RKO (cell line): ENCODE measurements around the gene TOM1L1.

Experiments
- DNase-seq: peaks from one replicate; pipeline ENCODE4 v3.0.0-alpha.2; 2016; ENCODE audit warnings: low spot score

TOM1L1 gene

DNA sequence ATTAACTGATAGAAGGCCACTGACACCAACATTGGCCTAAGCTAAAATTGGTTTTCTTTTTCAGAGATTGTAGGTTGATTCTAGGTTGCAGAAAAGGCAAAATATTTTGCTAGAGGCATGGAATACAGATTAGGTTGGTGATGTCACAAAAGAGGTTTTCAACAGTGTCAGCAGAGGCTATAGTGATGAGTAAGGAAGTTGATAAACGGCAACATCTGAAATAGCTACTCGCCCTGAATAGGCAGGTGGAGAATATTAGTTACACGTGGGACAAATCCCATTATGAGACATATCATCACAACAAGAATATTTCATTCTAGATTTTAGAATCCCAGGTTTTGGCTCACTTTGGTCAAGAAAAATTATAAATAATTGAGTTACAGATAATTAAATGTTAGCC, 1.5 kb upstream of the TOM1L1 start:
- no peak for DNase-seq

DNA sequence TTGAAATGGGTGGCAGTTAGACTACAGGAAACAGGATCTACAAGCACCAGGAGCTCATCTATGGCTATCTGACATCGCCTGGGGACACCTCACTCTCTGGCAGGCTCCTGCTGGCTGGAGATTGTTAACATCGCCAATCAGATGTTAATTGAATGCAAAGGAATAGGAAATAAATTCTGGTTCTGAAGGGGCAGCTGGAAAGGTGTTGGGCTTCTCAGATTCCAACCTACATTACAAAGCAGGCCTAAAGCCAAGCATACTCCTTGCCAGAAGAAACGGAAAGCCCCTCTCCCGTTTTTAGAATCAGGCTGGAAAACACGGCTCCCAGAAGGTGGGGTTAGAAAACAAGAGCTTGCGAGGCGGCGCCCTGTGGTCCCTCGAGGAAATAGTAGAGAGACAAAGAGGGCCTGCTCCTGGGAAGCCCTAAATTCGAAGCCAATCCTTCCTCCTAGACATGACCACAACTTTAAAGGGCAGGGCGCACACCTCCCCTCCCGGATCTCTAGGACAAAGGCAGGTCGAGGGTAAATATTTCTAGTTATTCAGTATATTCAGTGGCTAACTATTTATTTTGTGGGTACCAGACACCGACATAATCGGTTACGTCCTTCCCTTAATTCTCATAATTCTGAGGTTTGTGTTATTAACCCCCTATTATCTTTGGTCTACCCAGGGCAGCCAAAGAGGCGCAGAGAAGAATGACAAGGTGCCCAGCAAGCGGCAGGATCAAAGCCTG, 763 bp upstream of the TOM1L1 start:
- DNase-seq = no peak

DNA sequence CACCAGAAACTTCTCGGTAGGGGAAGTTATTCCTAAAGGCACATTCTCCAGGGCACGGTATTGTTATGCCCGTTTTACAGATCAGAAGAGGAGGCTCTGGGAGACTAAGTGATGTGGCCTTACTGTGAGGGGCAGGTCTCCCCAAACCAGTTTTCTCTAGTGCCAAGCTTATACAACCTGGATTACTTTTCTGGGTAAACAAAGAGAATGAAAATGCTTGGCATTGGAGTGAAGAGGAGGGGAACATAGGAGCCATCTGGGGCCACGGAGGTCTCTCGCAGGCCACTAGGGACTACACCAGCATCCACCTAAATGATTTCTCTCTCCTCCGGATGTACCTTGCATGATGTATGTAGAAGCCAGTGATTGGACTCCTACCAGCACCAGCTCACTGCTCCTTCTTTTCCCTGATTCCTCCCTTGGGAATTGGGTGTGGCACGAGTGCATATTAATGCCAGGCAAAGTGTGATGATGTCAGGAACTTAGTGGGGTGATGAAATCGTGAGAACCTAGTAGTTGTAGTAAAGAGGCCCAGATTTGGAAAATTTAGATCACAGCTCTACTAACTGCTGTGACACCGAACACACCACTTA, 674 bp downstream of the TOM1L1 start:
- DNase-seq = peak; percentile 88

DNA sequence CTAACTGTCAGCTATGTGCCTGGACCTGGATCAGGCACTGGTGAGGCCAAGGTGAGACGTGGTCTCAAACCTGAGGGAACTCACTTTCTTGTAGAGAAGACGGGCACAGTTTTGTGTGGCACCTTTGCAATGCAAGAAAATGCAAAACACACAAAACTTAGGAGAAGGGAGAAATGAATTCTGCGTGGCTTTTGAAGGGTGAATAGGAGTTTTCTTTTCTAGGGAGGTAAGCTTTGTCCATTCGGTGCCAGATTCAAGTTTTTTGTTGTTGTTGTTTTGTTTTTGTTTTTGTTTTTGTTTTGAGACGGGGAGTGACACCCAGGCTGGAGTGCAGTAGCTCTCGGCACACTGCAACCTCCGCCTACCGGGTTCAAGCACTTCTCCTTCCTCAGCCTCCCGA, 1.4 kb downstream of the TOM1L1 start:
- no peak for DNase-seq

DNA sequence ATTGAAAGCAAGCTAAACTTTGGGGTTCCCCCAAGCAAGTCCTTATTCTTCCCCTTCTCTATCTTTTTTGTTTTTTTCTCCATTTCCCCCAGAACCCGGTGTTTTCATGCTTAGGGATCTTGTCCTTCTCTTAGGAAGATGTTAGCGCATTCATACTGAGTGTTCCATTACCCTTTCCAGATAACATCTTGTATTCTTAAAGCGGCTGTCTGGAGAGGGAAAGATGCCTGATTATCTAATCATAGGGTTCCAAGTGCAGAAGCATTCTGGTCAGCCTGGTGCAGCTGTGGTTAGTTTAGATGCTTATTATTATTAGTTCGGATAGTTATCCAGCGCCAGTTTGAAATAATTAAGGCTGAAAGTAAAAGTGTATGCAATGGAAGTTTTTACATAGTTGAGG, 2.0 kb downstream of the TOM1L1 start:
- no peak for DNase-seq

DNA sequence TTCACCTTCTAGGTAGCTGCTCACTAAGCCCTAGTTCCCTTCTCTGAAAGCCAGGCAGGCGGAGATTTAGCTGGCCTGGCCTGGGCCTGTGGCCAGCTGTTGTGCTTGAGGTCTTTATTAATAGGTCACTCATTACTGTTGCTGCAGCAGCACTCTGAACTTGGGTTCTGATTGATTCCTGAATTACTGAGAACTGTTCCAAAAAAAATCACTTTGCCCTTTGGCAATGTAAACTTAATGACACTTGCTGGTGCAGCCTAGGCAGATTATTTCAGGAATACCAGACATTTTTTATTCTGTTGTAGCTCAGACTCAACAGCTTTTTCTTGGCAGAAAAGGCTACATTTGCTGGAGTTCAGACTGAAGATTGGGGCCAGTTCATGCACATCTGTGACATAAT, 2.7 kb downstream of the TOM1L1 start:
- DNase-seq = no peak

DNA sequence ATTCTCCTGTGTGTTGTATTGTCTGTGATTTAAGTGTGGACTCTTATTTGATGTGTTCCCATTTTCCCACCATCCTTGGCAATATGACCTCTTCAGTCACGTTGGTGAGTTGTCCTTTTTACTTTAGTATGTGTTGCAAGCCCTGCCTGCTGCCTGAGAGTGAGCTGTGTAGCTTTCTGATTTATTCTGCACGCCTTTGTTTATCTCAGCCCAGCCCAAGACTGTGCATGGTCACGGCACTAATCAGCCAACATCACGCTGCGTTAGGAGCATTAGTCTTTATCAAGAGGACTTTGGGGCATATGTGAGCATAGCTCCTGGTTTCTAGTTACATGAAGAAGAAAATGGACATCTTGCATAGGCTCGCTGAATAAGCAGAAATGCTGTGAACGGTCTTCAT, 6.0 kb downstream of the TOM1L1 start:
- DNase-seq = no peak

DNA sequence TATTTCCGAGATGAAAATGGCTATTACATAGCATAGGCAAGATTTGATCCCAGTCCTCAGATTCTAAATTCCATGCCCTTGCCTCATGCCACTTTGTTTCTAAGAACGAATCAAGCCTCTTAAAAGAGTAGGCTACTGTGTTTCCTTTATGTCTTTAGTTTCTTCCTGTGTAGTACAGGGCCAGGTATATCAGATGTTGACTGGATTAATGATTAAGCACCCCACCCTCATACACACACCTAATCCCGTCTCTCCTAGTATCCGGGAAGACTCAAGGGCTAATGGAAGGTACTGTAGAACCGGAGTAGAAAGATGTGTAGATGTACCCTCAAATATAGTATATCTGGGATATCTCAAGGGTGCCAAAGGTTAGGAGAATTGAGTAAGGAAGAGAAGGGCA, 6.7 kb downstream of the TOM1L1 start:
- no peak for DNase-seq

DNA sequence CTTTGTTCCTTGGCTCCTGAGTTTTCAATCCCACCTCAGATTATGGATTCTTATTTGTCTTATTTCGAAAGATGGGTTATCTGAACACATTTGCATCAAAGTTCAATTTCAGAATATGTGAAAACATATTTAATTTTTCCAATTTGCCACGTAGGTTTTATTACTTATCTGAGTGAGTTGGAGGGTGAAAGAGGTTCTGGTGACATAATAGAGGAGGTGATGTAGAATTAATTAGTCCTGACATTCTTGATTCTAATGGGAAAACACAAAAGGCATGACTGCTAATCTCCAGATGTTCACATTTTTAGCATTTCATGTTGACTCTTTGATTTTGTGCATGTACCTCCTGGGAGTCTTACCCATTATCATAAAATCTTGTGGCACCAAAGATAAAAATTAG, 9.1 kb downstream of the TOM1L1 start:
- DNase-seq = no peak

DNA sequence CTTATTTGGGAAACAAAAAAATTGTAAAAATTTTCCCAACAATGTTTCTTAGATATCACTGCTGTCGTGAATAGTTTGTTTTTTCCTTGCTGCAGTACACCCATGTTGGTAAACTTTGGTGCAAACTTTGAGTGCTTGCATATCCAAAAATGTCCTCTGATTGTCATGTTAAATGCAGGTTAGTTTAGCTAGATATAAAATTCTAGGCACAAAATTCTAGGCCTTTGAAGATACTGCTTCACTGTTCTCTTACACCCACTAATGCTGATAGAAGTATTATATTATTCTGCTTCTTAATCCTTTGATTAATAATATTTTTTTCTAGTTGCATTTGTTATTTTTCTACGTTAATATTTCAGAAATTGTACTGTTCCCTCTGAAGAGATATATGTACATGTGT, 16.1 kb downstream of the TOM1L1 start:
- DNase-seq = no peak

DNA sequence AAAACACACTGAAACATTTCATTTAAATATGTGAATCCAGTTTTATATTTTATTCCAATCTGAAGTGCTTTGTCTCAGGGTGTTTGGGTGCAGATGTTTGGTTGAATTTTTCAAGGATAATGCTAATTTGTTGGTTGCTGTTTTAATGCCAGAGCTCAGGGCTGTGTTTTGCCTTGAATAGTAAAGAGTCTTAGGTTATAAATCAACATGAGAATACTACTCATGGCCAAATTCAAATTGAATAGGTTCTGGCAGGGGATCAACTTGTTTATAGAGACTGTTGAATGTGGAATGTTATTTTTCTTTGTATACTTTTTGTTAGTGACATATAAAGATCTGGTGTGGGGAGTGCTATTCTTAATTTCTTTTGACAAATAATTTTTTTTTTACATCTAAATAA, 18.8 kb downstream of the TOM1L1 start:
- DNase-seq = no peak

DNA sequence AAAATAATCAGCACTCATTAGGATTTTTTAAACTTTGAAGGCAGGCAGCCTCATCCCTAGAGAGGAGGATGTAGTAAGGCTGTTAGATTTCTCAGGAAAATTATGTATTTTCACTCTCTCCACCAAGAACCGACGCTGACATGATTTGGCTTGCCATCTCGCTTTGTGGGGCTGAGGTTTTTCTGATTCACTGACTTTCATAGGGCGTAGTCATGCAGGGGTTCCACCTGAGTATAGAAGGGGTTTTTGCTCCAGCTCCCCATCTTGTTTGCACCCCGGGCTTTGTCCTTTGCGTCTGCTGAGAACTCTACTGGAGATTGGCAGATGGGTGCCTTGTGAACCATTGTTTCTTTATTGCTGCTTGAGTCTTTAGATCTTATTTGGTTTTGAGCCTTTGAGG, 20.2 kb downstream of the TOM1L1 start:
- no peak for DNase-seq

DNA sequence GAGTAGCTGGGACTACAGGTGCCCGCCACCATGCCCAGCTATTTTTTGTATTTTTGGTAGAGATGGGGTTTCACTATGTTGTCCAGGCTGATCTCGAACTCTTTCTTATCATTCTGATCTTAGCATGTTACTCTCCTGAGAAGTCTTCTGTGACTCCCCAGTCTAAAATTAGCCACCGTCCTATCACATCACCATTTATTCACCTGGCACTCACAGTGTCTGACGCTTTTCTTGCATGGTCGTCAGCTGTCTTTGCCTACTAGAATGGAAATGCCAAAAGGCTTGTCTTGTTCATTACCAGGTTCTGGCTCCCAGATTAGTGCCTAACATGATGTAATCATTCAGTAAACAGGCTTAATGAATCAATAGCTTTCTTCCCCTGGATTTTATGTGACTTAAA, 23.8 kb downstream of the TOM1L1 start:
- DNase-seq = no peak

DNA sequence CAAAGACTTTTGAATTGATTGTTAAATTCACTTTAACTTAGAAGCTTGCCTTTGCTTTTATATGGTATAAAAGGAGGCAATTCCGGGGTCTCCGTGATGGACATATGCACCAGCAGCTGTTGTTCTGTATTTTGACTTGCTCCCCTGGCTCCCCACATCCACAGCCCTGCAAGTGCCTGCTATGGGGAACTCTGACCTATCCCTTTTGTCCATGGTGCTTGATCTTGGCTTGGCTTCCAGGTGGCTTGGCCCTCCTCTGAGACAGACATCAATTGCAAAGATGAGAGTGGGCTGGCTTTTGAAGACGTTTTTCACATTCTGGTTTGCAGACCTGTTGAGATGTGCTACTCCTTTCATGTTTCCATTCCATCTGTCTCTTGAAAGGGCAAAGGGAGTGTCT, 26.9 kb downstream of the TOM1L1 start:
- no peak for DNase-seq

DNA sequence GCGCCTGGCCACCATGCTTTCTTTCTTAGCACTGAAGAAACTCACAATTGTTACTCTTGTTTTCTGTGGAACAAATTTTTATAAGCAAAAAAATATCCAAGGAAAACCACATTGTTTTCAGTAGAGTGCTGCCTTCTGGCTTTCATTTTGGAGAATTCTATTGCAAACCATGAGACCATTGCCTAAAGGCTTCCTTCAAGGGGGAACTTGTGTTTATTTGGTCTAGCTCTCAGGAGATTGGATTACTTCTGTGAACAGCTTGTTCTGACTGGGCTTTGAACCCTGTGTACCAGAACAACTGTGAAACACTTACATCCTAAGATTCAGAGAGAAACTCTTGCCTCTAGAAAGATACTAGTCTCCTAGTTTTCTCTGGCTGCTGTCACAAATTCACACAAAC, 32.1 kb downstream of the TOM1L1 start:
- no peak for DNase-seq

DNA sequence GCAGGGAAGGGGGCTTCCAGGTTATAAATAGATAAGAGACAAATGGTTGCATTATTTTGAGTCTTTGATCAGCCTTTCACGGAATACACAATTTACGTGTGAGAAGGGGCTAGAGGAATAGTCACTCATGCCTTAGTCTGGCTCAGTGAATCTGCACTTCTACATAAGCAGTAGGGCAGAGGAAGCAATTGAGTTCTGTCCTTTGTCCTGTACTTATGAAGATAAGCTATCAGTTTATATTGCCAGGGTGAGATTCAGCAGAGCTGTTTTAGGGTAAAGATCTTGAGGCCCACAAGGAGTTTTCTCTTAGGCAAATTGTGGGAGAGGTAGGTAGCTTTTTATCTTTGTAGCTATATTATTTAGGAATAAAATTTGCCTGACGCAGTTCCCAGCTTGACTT, 33.3 kb downstream of the TOM1L1 start:
- DNase-seq = no peak

DNA sequence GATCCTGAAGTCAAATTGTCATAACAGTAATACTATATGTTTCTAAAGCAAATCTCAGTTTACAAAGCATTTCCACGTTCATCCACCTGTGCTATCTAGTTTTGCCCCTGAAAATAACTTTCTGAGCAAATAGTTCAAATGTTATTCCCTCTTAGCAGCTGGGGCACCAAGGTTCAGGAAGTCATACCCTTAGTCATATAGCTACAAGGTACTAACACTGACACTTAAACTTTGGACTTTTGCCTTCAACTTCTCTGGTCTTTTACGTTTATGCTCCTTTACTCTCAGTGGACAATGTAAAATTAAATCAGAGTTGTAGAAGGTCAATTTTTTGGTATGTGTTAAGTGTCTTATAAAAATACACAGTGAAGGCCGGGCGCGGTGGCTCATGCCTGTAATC, 34.8 kb downstream of the TOM1L1 start:
- no peak for DNase-seq

DNA sequence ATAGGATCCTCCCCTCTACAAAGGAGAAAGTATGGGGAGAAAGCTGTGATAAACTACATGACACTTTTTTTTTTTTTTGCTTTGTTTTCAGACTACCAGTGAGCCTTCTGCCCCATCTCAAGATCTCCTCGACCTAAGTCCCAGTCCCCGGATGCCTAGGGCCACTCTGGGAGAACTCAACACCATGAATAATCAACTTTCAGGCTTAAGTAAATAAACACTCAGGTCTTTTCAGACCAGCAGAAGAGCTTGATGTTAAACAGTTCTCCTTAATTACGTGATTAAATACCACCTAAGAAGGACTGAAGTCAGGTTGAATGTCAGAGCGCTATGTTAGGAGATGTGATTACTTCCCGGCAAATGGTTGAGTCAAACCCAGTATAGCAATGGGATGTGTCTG, 36.4 kb downstream of the TOM1L1 start:
- no peak for DNase-seq

DNA sequence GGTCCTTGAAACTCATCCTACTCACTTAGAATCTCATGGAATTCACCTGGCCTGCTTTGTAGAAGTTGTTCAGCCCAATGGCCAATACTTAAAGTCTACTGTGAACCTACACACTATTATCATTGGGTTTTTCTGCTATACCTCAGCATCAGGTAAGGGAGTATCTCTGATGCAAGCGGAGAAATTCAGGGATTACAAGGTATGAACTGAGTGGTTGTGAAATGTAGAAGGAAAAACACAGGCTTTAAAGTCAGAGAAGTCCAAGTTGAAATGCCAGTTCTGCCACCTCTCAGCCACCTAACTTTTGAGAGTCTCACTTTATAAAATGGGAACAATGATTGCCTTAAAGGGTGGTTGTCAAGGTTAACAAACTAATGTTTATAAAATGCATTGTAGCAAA, 36.8 kb downstream of the TOM1L1 start:
- no peak for DNase-seq

DNA sequence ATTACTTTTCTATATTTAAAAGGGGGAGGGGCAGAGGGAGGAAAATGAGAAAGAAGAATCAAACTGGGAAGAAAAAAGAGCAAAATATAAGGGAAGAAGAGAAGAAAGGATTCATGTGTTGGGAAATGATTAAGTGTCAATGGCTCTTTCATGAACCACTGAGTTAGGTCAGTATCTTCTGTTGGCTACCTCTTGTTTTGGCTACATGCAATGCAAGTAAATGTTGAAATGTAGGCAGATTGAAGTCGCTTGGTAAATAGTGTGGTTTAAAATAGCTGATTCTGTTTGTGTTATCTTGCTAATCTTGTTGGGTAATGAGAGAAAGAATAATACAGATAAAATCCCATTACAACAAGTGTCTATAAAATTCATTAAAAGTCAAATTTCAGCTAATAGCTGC, 40.6 kb downstream of the TOM1L1 start:
- no peak for DNase-seq

DNA sequence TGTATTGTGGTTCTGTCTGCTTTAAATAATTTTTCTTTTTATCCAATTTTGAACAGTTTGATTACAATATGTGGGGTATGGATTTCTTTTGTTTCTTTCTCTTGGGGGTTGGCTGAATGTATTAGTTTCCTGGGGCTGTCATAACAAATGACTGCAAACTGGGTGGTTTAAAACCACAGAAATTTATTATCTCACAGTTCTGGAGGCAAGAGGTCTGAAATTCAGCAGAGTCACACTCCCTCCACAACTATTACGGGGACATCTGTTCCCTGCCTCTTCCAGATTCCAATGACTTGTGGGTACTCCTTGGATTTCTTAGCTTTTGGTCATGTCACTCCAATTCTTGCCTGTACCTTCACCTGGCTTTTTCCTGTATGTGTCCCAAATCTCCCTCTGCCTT, 44.1 kb downstream of the TOM1L1 start:
- DNase-seq = no peak

DNA sequence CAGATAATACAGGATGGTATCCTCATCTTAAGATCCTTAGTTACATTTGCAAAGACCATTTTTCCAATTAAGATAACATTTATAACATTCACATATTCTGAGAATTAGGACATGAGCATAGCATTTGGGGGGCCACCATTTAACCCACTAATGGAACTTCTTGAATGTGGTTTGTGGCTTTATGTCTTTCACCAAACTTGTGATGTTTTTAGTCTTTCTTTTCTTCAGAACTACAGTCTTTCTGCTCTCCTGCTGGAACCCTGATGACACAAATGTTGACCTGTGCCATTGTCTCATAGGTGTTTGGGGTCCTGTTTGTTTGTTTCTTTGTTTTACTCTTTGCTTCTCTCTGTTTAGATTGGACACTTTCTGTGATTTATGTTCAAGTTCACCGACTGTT, 44.6 kb downstream of the TOM1L1 start:
- DNase-seq = no peak

DNA sequence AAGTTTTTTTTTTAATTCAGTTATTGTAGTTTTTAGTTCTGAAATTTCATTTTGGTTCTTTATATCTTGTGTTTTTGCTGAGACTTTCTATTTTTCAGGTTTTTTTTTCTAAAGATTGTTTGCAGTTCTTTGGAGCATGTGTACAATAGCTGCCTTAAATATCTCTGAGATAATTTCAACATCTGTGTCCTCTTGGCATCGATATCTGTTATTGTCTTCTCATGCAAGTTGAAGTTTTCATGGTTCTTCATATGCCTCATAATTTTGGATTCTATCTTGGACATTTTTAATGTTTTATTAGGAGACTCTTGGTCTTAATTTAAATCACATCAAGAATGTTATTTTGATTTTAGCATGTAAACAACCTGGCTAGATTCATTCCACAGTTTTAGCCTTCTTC, 45.0 kb downstream of the TOM1L1 start:
- DNase-seq = no peak

DNA sequence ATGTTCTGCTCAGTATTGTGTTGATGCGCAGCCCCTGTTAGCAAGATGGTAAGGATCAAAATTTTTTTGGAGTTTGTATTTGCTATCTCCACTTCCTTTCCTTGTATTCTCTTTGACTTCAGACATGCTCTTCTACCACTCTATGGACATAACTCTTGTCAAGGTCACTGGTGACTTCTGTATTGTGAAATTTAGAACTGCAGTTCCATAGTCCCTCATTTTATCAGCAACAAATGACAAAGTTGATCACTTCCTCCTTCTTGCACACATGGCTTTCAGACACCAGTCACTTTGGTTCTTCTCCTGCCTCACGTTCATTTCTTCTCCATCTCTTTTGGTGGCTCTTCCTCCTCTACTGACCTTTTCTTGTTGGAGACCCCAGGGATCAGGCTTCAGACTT, 46.7 kb downstream of the TOM1L1 start:
- no peak for DNase-seq
